Myometrial cell (primary cell): ENCODE data around the gene MDM2. TPM values are rescaled to one million over a fixed set of nuclear protein-coding genes. Genes with fewer than 3 reads are reported as not detected.

Experiments used
- total RNA-seq: library from RNA; depleted of rRNA; stranded (reverse); fragments of >200 nt; gene quantifications from 2 replicates; pipeline ENCODE4 v1.2.3, GENCODE V29; 2015

MDM2 gene
- total RNA-seq: 66.6 and 72.7 TPM in 2 replicates

DNA sequence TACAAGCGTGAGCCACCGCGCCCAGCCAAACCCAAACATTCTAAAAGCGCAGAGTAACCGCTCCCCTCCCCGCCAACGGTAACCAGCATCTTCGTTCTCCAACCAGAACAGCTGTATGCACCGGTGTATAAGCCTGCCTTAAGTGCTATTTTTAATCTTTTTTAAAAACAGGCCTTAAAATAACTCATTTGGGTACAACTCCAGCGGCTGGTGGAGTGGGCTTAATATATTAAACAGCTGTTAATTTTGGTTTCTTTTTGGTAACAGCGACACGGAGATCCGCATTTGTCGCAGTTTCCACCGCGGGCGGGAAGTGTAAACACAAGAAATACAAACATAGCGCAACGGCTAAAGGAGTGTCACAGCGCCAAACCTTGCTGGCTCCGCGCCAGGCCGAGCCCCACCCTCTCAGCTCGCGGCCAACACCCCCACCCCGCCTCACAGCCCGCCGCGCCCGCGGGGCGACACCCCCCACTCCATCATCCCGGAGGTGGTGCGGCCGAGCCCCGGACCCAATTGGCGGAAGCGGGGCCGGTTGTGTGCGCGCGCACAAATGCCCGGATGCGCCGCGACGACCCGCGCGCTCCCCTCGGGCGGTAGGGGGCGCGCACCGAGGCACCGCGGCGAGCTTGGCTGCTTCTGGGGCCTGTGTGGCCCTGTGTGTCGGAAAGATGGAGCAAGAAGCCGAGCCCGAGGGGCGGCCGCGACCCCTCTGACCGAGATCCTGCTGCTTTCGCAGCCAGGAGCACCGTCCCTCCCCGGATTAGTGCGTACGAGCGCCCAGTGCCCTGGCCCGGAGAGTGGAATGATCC is at the start of gene MDM2:
TSS of gene MDM2 (plus strand) at position 602 of the 812 bp plus-strand sequence. CDS start 301 bp downstream, outside the sequence.

Other genes with a start within 250 kb of the MDM2 start
- gene RAP1B, start 197.3 kb upstream of the MDM2 start, total RNA-seq: 220 and 282 TPM in 2 replicates
- 36.6 and 41.6 TPM in 2 replicates for gene NUP107, start 121.2 kb upstream of the MDM2 start, total RNA-seq
- 1.7 and 3.2 TPM in 2 replicates for gene SLC35E3, start 62.0 kb upstream of the MDM2 start, total RNA-seq
- gene CPM, start 125.0 kb downstream of the MDM2 start, total RNA-seq: 22.8 and 34.0 TPM in 2 replicates